WERI-Rb-1 (cell line): ENCODE measurements around the gene LLPH.

Experiments used
- DNase-seq: peaks from one replicate; pipeline ENCODE4 v3.0.0-alpha.2; 2020
- H3K27ac ChIP-seq: fragments of 250-450 bp; sonication (Bioruptor Pico); 2 replicates; pipeline ENCODE4 v1.5.1; 2020; ENCODE audit warnings: mild to moderate bottlenecking, moderate library complexity
- H3K27me3 ChIP-seq: fragments of 250-450 bp; sonication (Bioruptor Pico); 2 replicates; pipeline ENCODE4 v1.5.1; 2021; ENCODE audit warnings: mild to moderate bottlenecking, low read depth, moderate library complexity; ENCODE audit not compliant: insufficient read depth, severe bottlenecking
- H3K36me3 ChIP-seq: fragments of 250-450 bp; sonication (Bioruptor Pico); 2 replicates; pipeline ENCODE4 v1.5.1; 2020; ENCODE audit warnings: mild to moderate bottlenecking, moderate library complexity
- H3K4me3 ChIP-seq: 2 replicates; pipeline ENCODE4 v1.5.1; 2011; ENCODE audit warnings: low read depth, mild to moderate bottlenecking, control low read depth, low read length
- H3K9me3 ChIP-seq: fragments of 250-450 bp; sonication (Bioruptor Pico); 2 replicates; pipeline ENCODE4 v1.5.1; 2021; ENCODE audit warnings: mild to moderate bottlenecking, moderate library complexity; ENCODE audit not compliant: severe bottlenecking
- CTCF ChIP-seq: IDR thresholded peaks from 2 replicates; pipeline ENCODE4 v1.5.1; 2011; ENCODE audit warnings: low read depth, mild to moderate bottlenecking, control low read depth, inconsistent platforms, low read length

LLPH gene

GRCh38 chr12:66117242-66117641 lies 13.3 kb downstream of the LLPH start:
- Histone ChIP-seq H3K4me3 (no peak overlapping the region), H3K9me3 (no peaks in the 10 kb centered on the region), H3K27ac (no peak overlapping the region), H3K36me3 (0 out of 2 replicates have a peak, but pooled peaks cover 3% of the 10 kb centered on the region), H3K27me3 (no peaks in the 10 kb centered on the region)
- DNase-seq = no peak
- no peak for TF ChIP-seq CTCF

GRCh38 chr12:66115071-66115600 lies 15.4 kb downstream of the LLPH start:
- no peak for TF ChIP-seq CTCF
- Histone ChIP-seq H3K27ac (no peak overlapping the region), H3K4me3 (no peak overlapping the region), H3K27me3 (no peaks in the 10 kb centered on the region), H3K36me3 (no peaks in the 10 kb centered on the region), H3K9me3 (no peaks in the 10 kb centered on the region)
- no peak for DNase-seq

GRCh38 chr12:66113471-66113870 lies 17.1 kb downstream of the LLPH start:
- DNase-seq = no peak
- Histone ChIP-seq H3K36me3 (no peaks in the 10 kb centered on the region), H3K27ac (no peak overlapping the region), H3K4me3 (no peak overlapping the region), H3K27me3 (no peaks in the 10 kb centered on the region), H3K9me3 (no peaks in the 10 kb centered on the region)
- TF ChIP-seq CTCF = no peak

GRCh38 chr12:66111605-66112004 lies 18.9 kb downstream of the LLPH start:
- TF ChIP-seq CTCF = no peak
- H3K27me3 ChIP-seq = no peaks in the 10 kb centered on the region
- no peak overlapping the region for H3K4me3 ChIP-seq
- no peaks in the 10 kb centered on the region for H3K36me3 ChIP-seq
- H3K9me3 ChIP-seq = no peaks in the 10 kb centered on the region
- no peak overlapping the region for H3K27ac ChIP-seq
- no peak for DNase-seq

- H3K36me3 ChIP-seq = no peaks in the 10 kb centered on the region
- no peaks in the 10 kb centered on the region for H3K9me3 ChIP-seq
- DNase-seq = no peak
- TF ChIP-seq CTCF = no peak
- H3K4me3 ChIP-seq = no peak overlapping the region
- H3K27ac ChIP-seq = no peak overlapping the region
- no peaks in the 10 kb centered on the region for H3K27me3 ChIP-seq
Measured at GRCh38 chr12:66109056-66109455, 21.5 kb downstream of the LLPH start.

GRCh38 chr12:66108386-66108785 lies 22.2 kb downstream of the LLPH start:
- H3K36me3 ChIP-seq = no peaks in the 10 kb centered on the region
- no peaks in the 10 kb centered on the region for H3K9me3 ChIP-seq
- no peaks in the 10 kb centered on the region for H3K27me3 ChIP-seq
- no peak for TF ChIP-seq CTCF
- no peak overlapping the region for H3K4me3 ChIP-seq
- no peak overlapping the region for H3K27ac ChIP-seq
- DNase-seq = no peak
